Fibroblast of mammary gland (primary cell): Measurements from ENCODE around the gene PLAGL1.

Source experiments
- DNase-seq: peaks from one replicate; pipeline ENCODE4 v3.0.0-alpha.2; 2010; ENCODE audit warnings: low read depth
- H3K4me3 ChIP-seq: 2 replicates; pipeline ENCODE4 v1.5.1; 2011; ENCODE audit warnings: low read depth, mild to moderate bottlenecking, low read length, moderate library complexity; ENCODE audit not compliant: control insufficient read depth
- TF ChIP-seq, protein P1 (sequence below): conservative IDR thresholded peaks from 2 replicates; pipeline ENCODE4 v1.5.1; 2011; ENCODE audit warnings: low read depth, low read length, inconsistent platforms; ENCODE audit not compliant: control insufficient read depth, insufficient read depth

The PLAGL1 gene

GRCh38 chr6:143986463-143987065 lies 21.5 kb downstream of the PLAGL1 start:
- DNase-seq: no peak
- H3K4me3 ChIP-seq: no peak overlapping the region
- TF ChIP-seq, protein P1, sequence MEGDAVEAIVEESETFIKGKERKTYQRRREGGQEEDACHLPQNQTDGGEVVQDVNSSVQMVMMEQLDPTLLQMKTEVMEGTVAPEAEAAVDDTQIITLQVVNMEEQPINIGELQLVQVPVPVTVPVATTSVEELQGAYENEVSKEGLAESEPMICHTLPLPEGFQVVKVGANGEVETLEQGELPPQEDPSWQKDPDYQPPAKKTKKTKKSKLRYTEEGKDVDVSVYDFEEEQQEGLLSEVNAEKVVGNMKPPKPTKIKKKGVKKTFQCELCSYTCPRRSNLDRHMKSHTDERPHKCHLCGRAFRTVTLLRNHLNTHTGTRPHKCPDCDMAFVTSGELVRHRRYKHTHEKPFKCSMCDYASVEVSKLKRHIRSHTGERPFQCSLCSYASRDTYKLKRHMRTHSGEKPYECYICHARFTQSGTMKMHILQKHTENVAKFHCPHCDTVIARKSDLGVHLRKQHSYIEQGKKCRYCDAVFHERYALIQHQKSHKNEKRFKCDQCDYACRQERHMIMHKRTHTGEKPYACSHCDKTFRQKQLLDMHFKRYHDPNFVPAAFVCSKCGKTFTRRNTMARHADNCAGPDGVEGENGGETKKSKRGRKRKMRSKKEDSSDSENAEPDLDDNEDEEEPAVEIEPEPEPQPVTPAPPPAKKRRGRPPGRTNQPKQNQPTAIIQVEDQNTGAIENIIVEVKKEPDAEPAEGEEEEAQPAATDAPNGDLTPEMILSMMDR: no peak

GRCh38 chr6:143984666-143985065 lies 23.4 kb downstream of the PLAGL1 start:
- TF ChIP-seq, protein P1: no peak
- DNase-seq: no peak
- H3K4me3 ChIP-seq: no peak overlapping the region

GRCh38 chr6:143982968-143983367 lies 25.1 kb downstream of the PLAGL1 start:
- DNase-seq: no peak
- H3K4me3 ChIP-seq: no peak overlapping the region
- TF ChIP-seq, protein P1: no peak

DNA sequence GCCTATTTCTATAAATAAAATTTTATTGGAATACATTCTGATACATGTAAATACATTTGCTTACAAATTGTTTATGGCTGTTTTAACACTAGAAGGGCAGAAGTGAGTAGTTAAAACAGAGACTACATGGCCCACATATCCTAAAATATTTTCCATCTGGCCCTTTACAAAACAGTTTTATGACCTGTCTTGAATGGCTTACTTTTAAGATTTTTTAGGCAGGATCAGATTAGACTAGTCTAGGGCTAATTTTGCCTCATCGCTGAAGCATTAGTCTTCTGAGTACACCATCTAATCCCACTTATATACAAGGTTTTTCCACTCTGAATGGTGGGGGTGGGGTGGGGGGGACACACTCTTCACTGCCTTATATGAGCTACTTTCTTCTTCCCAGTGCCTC lies 27.1 kb downstream of the PLAGL1 start:
- TF ChIP-seq, protein P1: no peak
- no peak for DNase-seq
- H3K4me3 ChIP-seq: no peak overlapping the region

DNA sequence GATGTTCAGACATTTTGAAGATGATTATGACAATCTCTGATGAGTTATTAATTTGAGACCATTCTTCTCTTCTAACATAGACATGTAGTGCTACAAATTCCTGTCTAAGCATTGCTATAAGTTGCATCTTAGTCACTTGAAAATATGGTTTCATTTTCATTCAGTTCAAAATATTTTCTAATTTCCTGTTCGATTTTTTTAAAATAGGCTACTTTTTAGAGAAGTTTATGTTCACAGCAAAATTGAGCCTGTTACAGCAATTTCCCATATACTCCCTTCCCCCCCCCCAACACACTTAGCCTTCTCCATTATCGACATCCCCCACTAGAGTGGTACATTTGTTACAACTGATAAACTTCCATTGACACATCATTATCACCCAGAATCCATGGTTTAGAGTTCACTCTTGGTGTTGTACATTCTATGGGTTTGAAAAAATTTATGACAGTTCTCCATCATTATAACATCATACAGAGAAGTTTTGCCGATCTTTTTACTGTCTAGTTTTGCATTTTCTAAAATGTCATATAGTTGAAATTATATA lies 31.2 kb downstream of the PLAGL1 start:
- H3K4me3 ChIP-seq: no peak overlapping the region
- DNase-seq: no peak
- TF ChIP-seq, protein P1: no peak

GRCh38 chr6:143974089-143974488 lies 34.0 kb downstream of the PLAGL1 start:
- no peak for DNase-seq
- TF ChIP-seq, protein P1: no peak
- H3K4me3 ChIP-seq: no peak overlapping the region
